ENCODE results near the gene PRDM16. TPM values are rescaled to one million over a fixed set of nuclear protein-coding genes. Genes with fewer than 3 reads are reported as not detected.

Gene PRDM16
- total and polyA plus RNA-seq, 2 of the 13 experiments (the other 11 are each of a cell fraction or from before 2014, with no cell fraction given): 0.15 to 0.81 TPM

DNA sequence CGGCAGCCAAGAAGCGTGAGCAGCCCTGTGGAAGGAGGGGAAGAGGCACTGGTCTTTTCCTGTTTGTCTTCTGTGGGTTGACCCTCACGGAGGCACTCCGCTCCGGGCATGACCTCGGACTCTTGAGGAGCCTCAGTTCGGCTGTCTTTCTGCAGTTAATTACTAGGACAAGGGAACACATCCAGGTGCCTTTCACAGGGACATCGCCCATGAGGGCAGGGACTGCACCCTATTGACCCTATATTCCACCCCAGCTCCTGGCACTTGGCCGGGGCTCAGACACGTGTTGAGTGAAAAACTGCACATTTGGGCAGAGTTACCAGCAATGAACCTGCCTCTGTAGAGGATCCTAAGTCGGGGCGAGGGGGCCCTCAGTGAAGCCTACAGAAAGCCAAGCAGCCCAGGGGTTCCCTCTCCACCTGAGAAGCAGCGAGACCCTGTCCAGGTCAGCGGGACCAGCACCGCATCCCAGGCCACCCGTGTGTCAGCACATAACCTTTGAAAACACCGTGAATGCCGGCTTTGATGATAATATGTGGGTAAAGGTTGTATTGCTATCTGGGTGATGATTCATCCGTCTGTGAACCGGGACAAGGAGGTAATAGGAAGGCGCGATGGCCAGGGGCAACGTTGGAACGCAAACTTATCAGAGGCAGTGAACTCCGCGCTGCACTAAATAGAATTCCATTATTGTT, 224.0 kb downstream of the PRDM16 start (continued):
- TF ChIP-seq ZNF576 (CRISPR knock-in tag; IDR thresholded peaks at IDR 0.05): no peak
- no peak for TF ChIP-seq RORA (CRISPR knock-in tag; IDR thresholded peaks at IDR 0.05)
- peak; percentile 25; the same call in 1 of the 2 replicates for TF ChIP-seq TFDP2 (CRISPR knock-in tag; IDR thresholded peaks at IDR 0.05)
- no peak for TF ChIP-seq ZBTB10 (CRISPR knock-in tag; IDR thresholded peaks at IDR 0.05; ENCODE audit: borderline replicate concordance)
- no peak for TF ChIP-seq ZBTB8A (CRISPR knock-in tag; IDR thresholded peaks at IDR 0.05; ENCODE audit: borderline replicate concordance, low read depth)
- TF ChIP-seq ZNF703 (CRISPR knock-in tag; IDR thresholded peaks at IDR 0.05; ENCODE audit: borderline replicate concordance): no peak
- TF ChIP-seq SNAPC2 (CRISPR knock-in tag; IDR thresholded peaks at IDR 0.05): no peak
- no peak for TF ChIP-seq ZFP62 (CRISPR knock-in tag; IDR thresholded peaks at IDR 0.05)
- no peak for TF ChIP-seq ZNF883 (CRISPR knock-in tag; IDR thresholded peaks at IDR 0.05; ENCODE audit: not compliant biosample characterization)
- no peak for TF ChIP-seq SCMH1 (CRISPR knock-in tag; IDR thresholded peaks at IDR 0.05; ENCODE audit: borderline replicate concordance)
- no peak for TF ChIP-seq ZNF567 (CRISPR knock-in tag; IDR thresholded peaks at IDR 0.05; ENCODE audit: borderline replicate concordance)
- TF ChIP-seq ZBTB7A (CRISPR knock-in tag; IDR thresholded peaks at IDR 0.05): no peak; the same call in 1 of the 2 replicates
- TF ChIP-seq ZNF234 (CRISPR knock-in tag; conservative IDR thresholded peaks at IDR 0.05): no peak
- TF ChIP-seq, protein P1, sequence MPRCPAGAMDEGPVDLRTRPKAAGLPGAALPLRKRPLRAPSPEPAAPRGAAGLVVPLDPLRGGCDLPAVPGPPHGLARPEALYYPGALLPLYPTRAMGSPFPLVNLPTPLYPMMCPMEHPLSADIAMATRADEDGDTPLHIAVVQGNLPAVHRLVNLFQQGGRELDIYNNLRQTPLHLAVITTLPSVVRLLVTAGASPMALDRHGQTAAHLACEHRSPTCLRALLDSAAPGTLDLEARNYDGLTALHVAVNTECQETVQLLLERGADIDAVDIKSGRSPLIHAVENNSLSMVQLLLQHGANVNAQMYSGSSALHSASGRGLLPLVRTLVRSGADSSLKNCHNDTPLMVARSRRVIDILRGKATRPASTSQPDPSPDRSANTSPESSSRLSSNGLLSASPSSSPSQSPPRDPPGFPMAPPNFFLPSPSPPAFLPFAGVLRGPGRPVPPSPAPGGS (CRISPR knock-in tag; IDR thresholded peaks at IDR 0.05): no peak
- 0 out of 2 replicates have a peak, but pooled peaks have one; percentile 30 for TF ChIP-seq HNRNPL (IDR thresholded peaks at IDR 0.05; ENCODE audit: low read depth, low read length)
- no peak for TF ChIP-seq POGZ (CRISPR knock-in tag; IDR thresholded peaks at IDR 0.05)
- TF ChIP-seq, protein P2, sequence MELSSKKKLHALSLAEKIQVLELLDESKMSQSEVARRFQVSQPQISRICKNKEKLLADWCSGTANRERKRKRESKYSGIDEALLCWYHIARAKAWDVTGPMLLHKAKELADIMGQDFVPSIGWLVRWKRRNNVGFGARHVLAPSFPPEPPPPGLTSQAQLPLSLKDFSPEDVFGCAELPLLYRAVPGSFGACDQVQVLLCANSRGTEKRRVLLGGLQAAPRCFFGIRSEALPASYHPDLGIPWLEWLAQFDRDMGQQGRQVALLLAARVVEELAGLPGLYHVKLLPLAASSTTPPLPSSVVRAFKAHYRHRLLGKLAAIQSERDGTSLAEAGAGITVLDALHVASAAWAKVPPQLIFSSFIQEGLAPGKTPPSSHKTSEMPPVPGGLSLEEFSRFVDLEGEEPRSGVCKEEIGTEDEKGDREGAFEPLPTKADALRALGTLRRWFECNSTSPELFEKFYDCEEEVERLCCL (CRISPR knock-in tag; IDR thresholded peaks at IDR 0.05; ENCODE audit: borderline replicate concordance): no peak
- no peak for TF ChIP-seq YEATS4 (CRISPR knock-in tag; IDR thresholded peaks at IDR 0.05; ENCODE audit: borderline replicate concordance)
- no peak for TF ChIP-seq ZNF557 (CRISPR knock-in tag; IDR thresholded peaks at IDR 0.05)
- TF ChIP-seq TCF7 (IDR thresholded peaks at IDR 0.05; ENCODE audit: low read depth): peak; percentile 94
- TF ChIP-seq TOPORS (CRISPR knock-in tag; IDR thresholded peaks at IDR 0.05): no peak
